B cell (primary cell): ENCODE results near the gene TAF8.
"Not testable (repeated sequence)": the region's sequence is repeated elsewhere in the genome, so short reads cannot be mapped to it uniquely, and the experiment has no call there.

Source experiments
- EZH2 ChIP-seq: IDR thresholded peaks from 2 replicates; pipeline ENCODE4 v1.6.1; 2012; ENCODE audit warnings: borderline replicate concordance, low read depth, mild to moderate bottlenecking, moderate library complexity, low read length; ENCODE audit not compliant: insufficient read depth, poor library complexity, severe bottlenecking
- TF ChIP-seq, protein P1 (sequence below): fragments of 200-600 bp; IDR thresholded peaks from one replicate; pipeline ENCODE4 v1.8.0; 2022; ENCODE audit warnings: antibody characterized with exemption, mild to moderate bottlenecking

- TF ChIP-seq, protein P1, sequence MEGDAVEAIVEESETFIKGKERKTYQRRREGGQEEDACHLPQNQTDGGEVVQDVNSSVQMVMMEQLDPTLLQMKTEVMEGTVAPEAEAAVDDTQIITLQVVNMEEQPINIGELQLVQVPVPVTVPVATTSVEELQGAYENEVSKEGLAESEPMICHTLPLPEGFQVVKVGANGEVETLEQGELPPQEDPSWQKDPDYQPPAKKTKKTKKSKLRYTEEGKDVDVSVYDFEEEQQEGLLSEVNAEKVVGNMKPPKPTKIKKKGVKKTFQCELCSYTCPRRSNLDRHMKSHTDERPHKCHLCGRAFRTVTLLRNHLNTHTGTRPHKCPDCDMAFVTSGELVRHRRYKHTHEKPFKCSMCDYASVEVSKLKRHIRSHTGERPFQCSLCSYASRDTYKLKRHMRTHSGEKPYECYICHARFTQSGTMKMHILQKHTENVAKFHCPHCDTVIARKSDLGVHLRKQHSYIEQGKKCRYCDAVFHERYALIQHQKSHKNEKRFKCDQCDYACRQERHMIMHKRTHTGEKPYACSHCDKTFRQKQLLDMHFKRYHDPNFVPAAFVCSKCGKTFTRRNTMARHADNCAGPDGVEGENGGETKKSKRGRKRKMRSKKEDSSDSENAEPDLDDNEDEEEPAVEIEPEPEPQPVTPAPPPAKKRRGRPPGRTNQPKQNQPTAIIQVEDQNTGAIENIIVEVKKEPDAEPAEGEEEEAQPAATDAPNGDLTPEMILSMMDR, result not testable (repeated sequence)
- not testable (repeated sequence) for TF ChIP-seq EZH2
Observed at GRCh38 chr6:42008138-42008528, 42.2 kb upstream of the TAF8 start.
